Measurements from ENCODE around the gene JDP2.

The JDP2 gene

DNA sequence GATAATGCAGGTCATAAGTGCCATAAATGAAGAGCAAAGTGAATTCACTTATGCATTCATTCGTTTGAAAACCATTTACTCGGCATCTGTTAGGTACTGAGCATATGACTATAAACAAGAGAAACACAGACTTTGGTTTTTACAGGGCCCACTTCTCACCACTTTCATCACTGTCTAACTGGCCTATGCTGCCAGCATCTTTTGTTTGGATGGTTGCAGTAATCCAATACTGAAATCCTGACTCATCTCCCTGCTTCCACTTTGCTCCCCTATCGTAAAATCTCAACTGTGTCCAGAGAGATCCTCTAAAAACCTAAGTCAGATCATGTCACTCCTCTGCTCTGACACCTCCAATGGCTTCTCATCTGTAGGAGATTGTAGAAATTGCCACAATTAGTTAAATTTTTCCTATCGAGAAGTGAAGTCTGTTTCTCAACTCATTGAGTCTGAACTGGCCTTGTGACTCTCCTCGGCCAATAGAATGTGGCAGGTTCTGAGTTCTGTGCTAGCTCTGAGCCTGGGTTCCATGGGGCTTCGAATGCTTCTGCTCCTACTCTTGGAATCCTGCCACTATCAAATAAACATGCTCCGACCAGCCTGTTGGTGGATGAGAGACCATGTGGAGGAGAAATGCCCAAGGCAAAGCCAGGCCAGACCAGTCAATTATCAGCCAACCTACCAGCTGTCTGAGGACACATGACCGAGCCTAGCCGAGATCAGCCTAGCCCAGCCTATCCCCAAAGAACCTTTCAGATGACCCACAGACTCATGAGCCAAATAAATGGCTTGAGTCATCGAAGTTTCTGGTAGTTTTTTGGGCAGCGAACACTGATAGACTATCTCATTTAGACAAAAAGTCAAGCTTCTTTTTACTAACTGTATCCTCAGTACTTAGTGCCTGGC, 92.3 kb downstream of the JDP2 start:
- no peak for DNase-seq

DNA sequence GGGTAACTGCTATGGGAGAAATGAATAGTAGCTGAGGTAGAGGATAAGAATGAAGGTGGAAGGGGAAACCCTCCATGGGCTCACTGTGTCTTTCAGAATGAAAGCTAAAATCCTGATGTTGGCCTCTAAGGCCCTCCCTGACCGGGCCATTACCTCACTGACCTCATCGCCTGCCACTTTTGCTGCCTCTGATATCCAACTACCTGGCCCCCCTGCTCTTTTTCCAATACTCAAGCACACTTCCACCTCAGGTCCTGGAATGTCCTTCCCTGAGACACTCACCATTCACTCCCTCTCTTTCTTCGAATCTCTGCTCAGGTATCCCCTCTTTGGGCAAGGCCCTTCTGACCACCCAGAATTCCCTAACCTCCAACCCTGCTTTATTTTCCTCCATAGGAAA, 93.0 kb downstream of the JDP2 start:
- no peak for DNase-seq

DNA sequence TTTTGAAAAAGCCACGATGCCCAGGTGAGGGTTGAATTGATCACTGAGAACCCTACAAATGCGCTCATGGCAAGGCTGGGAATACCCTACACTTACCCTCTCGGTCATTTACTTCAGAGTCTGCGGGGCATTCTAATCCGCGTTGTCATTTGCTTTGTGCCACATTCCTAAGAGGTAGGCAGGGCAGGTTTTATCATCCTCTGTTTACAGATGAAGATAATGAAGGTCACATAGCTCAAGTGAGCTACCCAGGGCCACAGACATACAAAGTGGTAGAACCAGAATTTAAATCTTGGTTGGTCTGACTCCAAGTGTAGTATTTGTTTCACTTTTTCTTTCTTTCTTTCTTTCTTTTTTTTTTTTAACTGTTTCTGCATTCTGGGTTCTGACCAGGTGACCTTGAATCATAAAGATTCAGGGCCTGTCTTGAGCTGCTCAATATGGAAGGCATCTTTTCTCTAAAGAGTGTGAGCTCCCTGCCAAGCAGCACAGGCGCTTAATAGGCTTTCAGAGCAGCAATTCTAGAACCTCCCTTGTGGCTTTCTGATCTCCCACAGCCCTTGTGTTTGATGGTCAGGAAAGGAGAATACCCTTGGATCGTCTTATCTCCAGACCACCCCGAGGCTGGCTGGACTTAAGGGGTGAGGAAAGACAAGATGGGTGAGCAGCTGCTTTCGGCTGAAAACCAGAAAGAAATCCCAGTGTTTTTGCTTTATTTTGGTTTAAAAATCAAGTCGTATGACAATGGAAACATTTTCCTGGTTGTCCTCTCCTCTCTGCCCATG, 93.8 kb downstream of the JDP2 start:
- no peak for DNase-seq

DNA sequence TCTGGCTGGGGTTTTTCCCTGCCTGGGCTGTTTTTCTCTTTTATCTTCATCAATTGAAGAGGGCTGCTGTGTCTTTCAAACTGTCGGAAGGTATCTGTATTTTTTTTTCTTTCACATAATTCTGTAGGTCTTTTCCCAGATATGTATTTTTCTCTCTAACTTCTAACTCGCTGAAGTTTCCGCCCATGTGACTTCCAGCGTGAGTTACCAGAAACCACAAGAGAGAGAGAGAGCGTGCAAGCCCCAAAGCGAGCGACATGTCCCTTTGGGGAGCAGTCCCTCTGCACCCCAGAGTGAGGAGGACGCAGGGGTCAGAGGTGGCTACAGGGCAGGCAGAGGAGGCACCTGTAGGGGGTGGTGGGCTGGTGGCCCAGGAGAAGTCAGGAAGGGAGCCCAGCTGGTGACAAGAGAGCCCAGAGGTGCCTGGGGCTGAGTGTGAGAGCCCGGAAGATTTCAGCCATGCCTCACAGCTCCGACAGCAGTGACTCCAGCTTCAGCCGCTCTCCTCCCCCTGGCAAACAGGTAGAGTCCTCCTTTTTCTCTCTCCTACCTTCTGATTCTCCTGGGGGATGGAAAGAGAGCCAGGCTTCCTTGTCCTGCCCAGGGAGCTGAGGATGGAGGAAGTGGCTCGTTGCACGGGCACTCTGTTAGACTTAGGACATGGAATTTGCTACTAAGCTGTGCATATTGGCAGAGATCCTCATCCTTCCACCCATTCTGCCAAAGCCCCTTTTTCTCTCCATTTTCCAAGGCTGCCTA, 94.6 kb downstream of the JDP2 start, which contains the start of gene BATF:
TSS of gene BATF (plus strand) at position 246 of the 759 bp plus-strand sequence. CDS start at position 460, 214 bp downstream.
- no peak for DNase-seq

DNA sequence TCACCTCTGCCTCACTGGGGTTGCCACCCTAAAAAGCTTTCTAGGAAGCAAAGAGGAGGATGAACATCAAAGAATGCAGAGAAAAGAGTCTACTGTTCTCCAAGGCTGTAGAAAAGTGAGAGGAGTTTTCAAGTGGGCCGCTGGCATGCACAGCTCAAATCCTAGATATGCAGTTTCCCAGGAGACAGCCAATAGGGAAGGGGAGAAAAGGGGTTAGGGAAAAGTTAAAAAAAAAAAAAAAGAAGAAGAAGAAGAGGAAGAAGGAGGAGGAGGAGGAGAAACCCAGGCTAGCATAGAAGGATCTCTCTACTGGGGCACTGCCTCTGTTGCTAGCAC, 95.1 kb downstream of the JDP2 start:
- no peak for DNase-seq

Data from left hindlimb (tissue), 1 donor.